GM23338 (cell line): Measurements from ENCODE around the gene FIBP. TPM values are rescaled to one million over a fixed set of nuclear protein-coding genes. Genes with fewer than 3 reads are reported as not detected.
A peak's percentile ranks its signal among the peaks of the same experiment; 100 is the strongest.

Experiments
- ATAC-seq: fragments of 200-7000 bp; cut with Tn5 transposase; 3 replicates; pipeline ENCODE4 v1.9.1; 2020
- DNase-seq: peaks from one replicate; pipeline ENCODE4 v3.0.0-alpha.2; 2015; ENCODE audit warnings: low spot score
- H2AFZ ChIP-seq: fragments of 200-600 bp; sonication (generic); 2 replicates; pipeline ENCODE4 v1.8.0; 2016; ENCODE audit warnings: antibody characterized with exemption, mild to moderate bottlenecking, moderate library complexity
- H3F3A ChIP-seq: fragments of 200-600 bp; sonication (generic); replicated peaks from 2 replicates; pipeline ENCODE4 v1.8.0; 2017; ENCODE audit warnings: antibody characterized with exemption, mixed run types, low read depth
- H3K27ac ChIP-seq: fragments of 200-600 bp; sonication (generic); 2 replicates; pipeline ENCODE4 v1.6.1; 2016; ENCODE audit warnings: low read depth
- H3K27me3 ChIP-seq: fragments of 200-600 bp; sonication (generic); 2 replicates; pipeline ENCODE4 v1.8.0; 2016; ENCODE audit warnings: mild to moderate bottlenecking, mixed run types, moderate library complexity; ENCODE audit not compliant: insufficient read depth
- H3K36me3 ChIP-seq: fragments of 200-600 bp; sonication (generic); 2 replicates; pipeline ENCODE4 v1.8.0; 2016; ENCODE audit warnings: mild to moderate bottlenecking; ENCODE audit not compliant: insufficient read depth
- H3K4me1 ChIP-seq: fragments of 200-600 bp; sonication (generic); 2 replicates; pipeline ENCODE4 v1.8.0; 2016; ENCODE audit warnings: mild to moderate bottlenecking, moderate library complexity; ENCODE audit not compliant: insufficient read depth
- H3K4me2 ChIP-seq: fragments of 200-600 bp; sonication (generic); 2 replicates; pipeline ENCODE4 v1.7.1; 2017; ENCODE audit warnings: mixed run types
- H3K4me3 ChIP-seq: fragments of 200-600 bp; sonication (generic); 2 replicates; pipeline ENCODE4 v1.6.1; 2016; ENCODE audit warnings: mixed run types
- H3K79me2 ChIP-seq: fragments of 200-600 bp; sonication (generic); replicated peaks from 2 replicates; pipeline ENCODE4 v1.8.0; 2017; ENCODE audit warnings: mild to moderate bottlenecking; ENCODE audit not compliant: insufficient read depth
- H3K9me2 ChIP-seq: fragments of 200-600 bp; sonication (generic); 2 replicates; pipeline ENCODE4 v1.8.0; 2017; ENCODE audit not compliant: insufficient read depth
- H4K20me1 ChIP-seq: fragments of 200-600 bp; sonication (generic); replicated peaks from 2 replicates; pipeline ENCODE4 v1.8.0; 2017; ENCODE audit warnings: mild to moderate bottlenecking; ENCODE audit not compliant: insufficient read depth
- H3K27ac Mint-ChIP-seq: 2 replicates; pipeline ENCODE4 v1.8.0; 2020; ENCODE audit warnings: inconsistent platforms, mild to moderate bottlenecking, moderate library complexity, mixed read lengths
- H3K27me3 Mint-ChIP-seq: 3 replicates; pipeline ENCODE4 v1.8.0; 2022; ENCODE audit warnings: low read depth, mild to moderate bottlenecking, moderate library complexity, mixed read lengths, inconsistent platforms; ENCODE audit not compliant: insufficient read depth, poor library complexity
- H3K36me3 Mint-ChIP-seq: 3 replicates; pipeline ENCODE4 v1.8.0; 2021; ENCODE audit warnings: low read depth, mild to moderate bottlenecking, inconsistent platforms, moderate library complexity, mixed read lengths
- H3K4me1 Mint-ChIP-seq: 3 replicates; pipeline ENCODE4 v1.8.0; 2020; ENCODE audit warnings: mild to moderate bottlenecking, inconsistent platforms, mixed read lengths
- H3K4me3 Mint-ChIP-seq: 3 replicates; pipeline ENCODE4 v1.8.0; 2021; ENCODE audit warnings: moderate library complexity, mild to moderate bottlenecking, inconsistent platforms, mixed read lengths
- H3K9me3 Mint-ChIP-seq: 3 replicates; pipeline ENCODE4 v1.8.0; 2020; ENCODE audit warnings: moderate library complexity, mild to moderate bottlenecking, inconsistent platforms, mixed read lengths
- CREB1 ChIP-seq: fragments of 250-450 bp; sonication (Bioruptor Pico); IDR thresholded peaks from 2 replicates; pipeline ENCODE4 v1.5.0; 2020; ENCODE audit warnings: low read depth, mild to moderate bottlenecking, moderate library complexity
- EZH2 ChIP-seq: fragments of 200-600 bp; sonication (generic); IDR thresholded peaks from one replicate; pipeline ENCODE4 v1.8.0; 2017; ENCODE audit warnings: antibody characterized with exemption, mild to moderate bottlenecking, low read depth; ENCODE audit not compliant: unreplicated experiment
- EZH2phosphoT487 ChIP-seq: fragments of 200-600 bp; sonication (generic); IDR thresholded peaks from one replicate; pipeline ENCODE4 v1.8.1; 2018; ENCODE audit warnings: antibody characterized with exemption; ENCODE audit not compliant: unreplicated experiment
- JUNB ChIP-seq: IDR thresholded peaks from one replicate; pipeline ENCODE4 v1.6.1; 2016; ENCODE audit warnings: antibody characterized with exemption; ENCODE audit not compliant: unreplicated experiment
- NANOG ChIP-seq: IDR thresholded peaks from 2 replicates; pipeline ENCODE4 v1.6.1; 2016; ENCODE audit warnings: antibody characterized with exemption, borderline replicate concordance
- POLR2AphosphoS5 ChIP-seq: IDR thresholded peaks from 2 replicates; pipeline ENCODE4 v1.6.1; 2016; ENCODE audit warnings: antibody characterized with exemption, low read depth
- STAT1 ChIP-seq: IDR thresholded peaks from one replicate; pipeline ENCODE4 v1.6.1; 2016; ENCODE audit warnings: antibody characterized with exemption; ENCODE audit not compliant: unreplicated experiment
- ZNF114 ChIP-seq: fragments of 250-450 bp; sonication (Bioruptor Pico); IDR thresholded peaks from 2 replicates; pipeline ENCODE4 v1.5.0; 2020; ENCODE audit warnings: mild to moderate bottlenecking, moderate library complexity
- ZNF331 ChIP-seq: fragments of 250-450 bp; sonication (Bioruptor Pico); IDR thresholded peaks from 2 replicates; pipeline ENCODE4 v1.5.0; 2020; ENCODE audit warnings: low read depth, mild to moderate bottlenecking, moderate library complexity
- polyA plus RNA-seq: library from polyadenylated mRNA; unstranded; fragments of >200 nt; fragmentation: Nextera tagmentation; extraction: Ambion mirVana; gene quantifications from 2 replicates; pipeline ENCODE4 v1.2.1, GENCODE V29; 2016
- total RNA-seq: library from RNA; depleted of rRNA; stranded (reverse); fragments of >200 nt; shearing (Covaris generic); gene quantifications from 2 replicates; pipeline ENCODE4 v1.2.3, GENCODE V29; 2014
- TF ChIP-seq, protein P1 (sequence below), 2 experiments: fragments of 200-600 bp in 1 of 2; sonication (generic) in 1 of 2; conservative IDR thresholded peaks; 2 replicates each; pipeline versions ENCODE4 v1.5.1 to v1.6.1; 2016 to 2017; ENCODE audit warnings: antibody characterized with exemption in 2 of 2, low read depth in 2 of 2, mild to moderate bottlenecking in 2 of 2, moderate library complexity in 1 of 2
- TF ChIP-seq, protein P2 (sequence below): IDR thresholded peaks from 2 replicates; pipeline ENCODE4 v1.6.1; 2016; ENCODE audit warnings: antibody characterized with exemption
- TF ChIP-seq, protein P3 (sequence below): IDR thresholded peaks from one replicate; pipeline ENCODE4 v1.6.1; 2018; ENCODE audit warnings: antibody characterized with exemption; ENCODE audit not compliant: unreplicated experiment
- TF ChIP-seq, protein P4 (sequence below): fragments of 250-450 bp; sonication (Bioruptor Pico); IDR thresholded peaks from 2 replicates; pipeline ENCODE4 v1.5.0; 2020; ENCODE audit warnings: mild to moderate bottlenecking, moderate library complexity

FIBP gene
- total and polyA plus RNA-seq, 2 experiments from 2014 or later, result 79.0 to 102 TPM

DNA sequence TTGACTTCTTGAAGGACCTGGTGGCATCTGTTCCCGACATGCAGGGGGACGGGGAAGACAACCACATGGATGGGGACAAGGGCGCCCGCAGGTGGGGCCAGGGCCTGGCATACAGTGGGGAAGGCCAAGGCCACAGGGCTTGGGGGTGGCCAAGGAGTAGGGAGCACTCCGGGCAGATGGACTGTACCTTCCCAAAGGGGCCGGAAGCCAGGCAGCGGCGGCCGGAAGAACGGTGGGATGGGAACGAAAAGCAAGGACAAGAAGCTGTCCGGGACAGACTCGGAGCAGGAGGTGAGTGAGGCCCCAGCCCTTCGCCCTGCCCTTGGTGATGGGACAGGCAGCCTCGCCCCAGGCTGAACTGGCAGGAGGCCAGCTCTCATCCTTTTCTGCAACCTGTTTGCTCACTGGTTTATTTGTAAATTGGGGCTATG lies 32.1 kb upstream of the FIBP start:
- Histone ChIP-seq H3F3A (0 out of 2 replicates have a peak, but pooled peaks cover 4% of the 10 kb centered on the region), H3K4me3 (peak overlapping the region; percentile 87), H2AFZ (no peak overlapping the region), H3K4me2 (peak overlapping the region; percentile 95), H4K20me1 (no peaks in the 10 kb centered on the region), H3K27ac (no peak overlapping the region), H3K79me2 (peaks cover 7% of the 10 kb centered on the region), H3K36me3 (no peaks in the 10 kb centered on the region; the same call in 1 of the 2 replicates), H3K27me3 (no peaks in the 10 kb centered on the region), H3K9me2 (no peaks in the 10 kb centered on the region), H3K4me1 (peaks cover 5% of the 10 kb centered on the region; the same call in 1 of the 2 replicates)
- no peak for TF ChIP-seq STAT1
- TF ChIP-seq, protein P1, sequence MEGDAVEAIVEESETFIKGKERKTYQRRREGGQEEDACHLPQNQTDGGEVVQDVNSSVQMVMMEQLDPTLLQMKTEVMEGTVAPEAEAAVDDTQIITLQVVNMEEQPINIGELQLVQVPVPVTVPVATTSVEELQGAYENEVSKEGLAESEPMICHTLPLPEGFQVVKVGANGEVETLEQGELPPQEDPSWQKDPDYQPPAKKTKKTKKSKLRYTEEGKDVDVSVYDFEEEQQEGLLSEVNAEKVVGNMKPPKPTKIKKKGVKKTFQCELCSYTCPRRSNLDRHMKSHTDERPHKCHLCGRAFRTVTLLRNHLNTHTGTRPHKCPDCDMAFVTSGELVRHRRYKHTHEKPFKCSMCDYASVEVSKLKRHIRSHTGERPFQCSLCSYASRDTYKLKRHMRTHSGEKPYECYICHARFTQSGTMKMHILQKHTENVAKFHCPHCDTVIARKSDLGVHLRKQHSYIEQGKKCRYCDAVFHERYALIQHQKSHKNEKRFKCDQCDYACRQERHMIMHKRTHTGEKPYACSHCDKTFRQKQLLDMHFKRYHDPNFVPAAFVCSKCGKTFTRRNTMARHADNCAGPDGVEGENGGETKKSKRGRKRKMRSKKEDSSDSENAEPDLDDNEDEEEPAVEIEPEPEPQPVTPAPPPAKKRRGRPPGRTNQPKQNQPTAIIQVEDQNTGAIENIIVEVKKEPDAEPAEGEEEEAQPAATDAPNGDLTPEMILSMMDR (conservative IDR thresholded peaks at IDR 0.05; ENCODE audit: low read depth in 2 of 2), result no peak
- no peak for TF ChIP-seq NANOG
- TF ChIP-seq, protein P2, sequence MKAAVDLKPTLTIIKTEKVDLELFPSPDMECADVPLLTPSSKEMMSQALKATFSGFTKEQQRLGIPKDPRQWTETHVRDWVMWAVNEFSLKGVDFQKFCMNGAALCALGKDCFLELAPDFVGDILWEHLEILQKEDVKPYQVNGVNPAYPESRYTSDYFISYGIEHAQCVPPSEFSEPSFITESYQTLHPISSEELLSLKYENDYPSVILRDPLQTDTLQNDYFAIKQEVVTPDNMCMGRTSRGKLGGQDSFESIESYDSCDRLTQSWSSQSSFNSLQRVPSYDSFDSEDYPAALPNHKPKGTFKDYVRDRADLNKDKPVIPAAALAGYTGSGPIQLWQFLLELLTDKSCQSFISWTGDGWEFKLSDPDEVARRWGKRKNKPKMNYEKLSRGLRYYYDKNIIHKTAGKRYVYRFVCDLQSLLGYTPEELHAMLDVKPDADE, result no peak
- TF ChIP-seq CREB1 (CRISPR knock-in tag), result no peak
- no peak for TF ChIP-seq EZH2phosphoT487
- TF ChIP-seq, protein P3, sequence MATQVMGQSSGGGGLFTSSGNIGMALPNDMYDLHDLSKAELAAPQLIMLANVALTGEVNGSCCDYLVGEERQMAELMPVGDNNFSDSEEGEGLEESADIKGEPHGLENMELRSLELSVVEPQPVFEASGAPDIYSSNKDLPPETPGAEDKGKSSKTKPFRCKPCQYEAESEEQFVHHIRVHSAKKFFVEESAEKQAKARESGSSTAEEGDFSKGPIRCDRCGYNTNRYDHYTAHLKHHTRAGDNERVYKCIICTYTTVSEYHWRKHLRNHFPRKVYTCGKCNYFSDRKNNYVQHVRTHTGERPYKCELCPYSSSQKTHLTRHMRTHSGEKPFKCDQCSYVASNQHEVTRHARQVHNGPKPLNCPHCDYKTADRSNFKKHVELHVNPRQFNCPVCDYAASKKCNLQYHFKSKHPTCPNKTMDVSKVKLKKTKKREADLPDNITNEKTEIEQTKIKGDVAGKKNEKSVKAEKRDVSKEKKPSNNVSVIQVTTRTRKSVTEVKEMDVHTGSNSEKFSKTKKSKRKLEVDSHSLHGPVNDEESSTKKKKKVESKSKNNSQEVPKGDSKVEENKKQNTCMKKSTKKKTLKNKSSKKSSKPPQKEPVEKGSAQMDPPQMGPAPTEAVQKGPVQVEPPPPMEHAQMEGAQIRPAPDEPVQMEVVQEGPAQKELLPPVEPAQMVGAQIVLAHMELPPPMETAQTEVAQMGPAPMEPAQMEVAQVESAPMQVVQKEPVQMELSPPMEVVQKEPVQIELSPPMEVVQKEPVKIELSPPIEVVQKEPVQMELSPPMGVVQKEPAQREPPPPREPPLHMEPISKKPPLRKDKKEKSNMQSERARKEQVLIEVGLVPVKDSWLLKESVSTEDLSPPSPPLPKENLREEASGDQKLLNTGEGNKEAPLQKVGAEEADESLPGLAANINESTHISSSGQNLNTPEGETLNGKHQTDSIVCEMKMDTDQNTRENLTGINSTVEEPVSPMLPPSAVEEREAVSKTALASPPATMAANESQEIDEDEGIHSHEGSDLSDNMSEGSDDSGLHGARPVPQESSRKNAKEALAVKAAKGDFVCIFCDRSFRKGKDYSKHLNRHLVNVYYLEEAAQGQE, result no peak
- TF ChIP-seq POLR2AphosphoS5, result no peak
- no peak for TF ChIP-seq ZNF331 (CRISPR knock-in tag)
- TF ChIP-seq JUNB, result no peak
- TF ChIP-seq, protein P4, sequence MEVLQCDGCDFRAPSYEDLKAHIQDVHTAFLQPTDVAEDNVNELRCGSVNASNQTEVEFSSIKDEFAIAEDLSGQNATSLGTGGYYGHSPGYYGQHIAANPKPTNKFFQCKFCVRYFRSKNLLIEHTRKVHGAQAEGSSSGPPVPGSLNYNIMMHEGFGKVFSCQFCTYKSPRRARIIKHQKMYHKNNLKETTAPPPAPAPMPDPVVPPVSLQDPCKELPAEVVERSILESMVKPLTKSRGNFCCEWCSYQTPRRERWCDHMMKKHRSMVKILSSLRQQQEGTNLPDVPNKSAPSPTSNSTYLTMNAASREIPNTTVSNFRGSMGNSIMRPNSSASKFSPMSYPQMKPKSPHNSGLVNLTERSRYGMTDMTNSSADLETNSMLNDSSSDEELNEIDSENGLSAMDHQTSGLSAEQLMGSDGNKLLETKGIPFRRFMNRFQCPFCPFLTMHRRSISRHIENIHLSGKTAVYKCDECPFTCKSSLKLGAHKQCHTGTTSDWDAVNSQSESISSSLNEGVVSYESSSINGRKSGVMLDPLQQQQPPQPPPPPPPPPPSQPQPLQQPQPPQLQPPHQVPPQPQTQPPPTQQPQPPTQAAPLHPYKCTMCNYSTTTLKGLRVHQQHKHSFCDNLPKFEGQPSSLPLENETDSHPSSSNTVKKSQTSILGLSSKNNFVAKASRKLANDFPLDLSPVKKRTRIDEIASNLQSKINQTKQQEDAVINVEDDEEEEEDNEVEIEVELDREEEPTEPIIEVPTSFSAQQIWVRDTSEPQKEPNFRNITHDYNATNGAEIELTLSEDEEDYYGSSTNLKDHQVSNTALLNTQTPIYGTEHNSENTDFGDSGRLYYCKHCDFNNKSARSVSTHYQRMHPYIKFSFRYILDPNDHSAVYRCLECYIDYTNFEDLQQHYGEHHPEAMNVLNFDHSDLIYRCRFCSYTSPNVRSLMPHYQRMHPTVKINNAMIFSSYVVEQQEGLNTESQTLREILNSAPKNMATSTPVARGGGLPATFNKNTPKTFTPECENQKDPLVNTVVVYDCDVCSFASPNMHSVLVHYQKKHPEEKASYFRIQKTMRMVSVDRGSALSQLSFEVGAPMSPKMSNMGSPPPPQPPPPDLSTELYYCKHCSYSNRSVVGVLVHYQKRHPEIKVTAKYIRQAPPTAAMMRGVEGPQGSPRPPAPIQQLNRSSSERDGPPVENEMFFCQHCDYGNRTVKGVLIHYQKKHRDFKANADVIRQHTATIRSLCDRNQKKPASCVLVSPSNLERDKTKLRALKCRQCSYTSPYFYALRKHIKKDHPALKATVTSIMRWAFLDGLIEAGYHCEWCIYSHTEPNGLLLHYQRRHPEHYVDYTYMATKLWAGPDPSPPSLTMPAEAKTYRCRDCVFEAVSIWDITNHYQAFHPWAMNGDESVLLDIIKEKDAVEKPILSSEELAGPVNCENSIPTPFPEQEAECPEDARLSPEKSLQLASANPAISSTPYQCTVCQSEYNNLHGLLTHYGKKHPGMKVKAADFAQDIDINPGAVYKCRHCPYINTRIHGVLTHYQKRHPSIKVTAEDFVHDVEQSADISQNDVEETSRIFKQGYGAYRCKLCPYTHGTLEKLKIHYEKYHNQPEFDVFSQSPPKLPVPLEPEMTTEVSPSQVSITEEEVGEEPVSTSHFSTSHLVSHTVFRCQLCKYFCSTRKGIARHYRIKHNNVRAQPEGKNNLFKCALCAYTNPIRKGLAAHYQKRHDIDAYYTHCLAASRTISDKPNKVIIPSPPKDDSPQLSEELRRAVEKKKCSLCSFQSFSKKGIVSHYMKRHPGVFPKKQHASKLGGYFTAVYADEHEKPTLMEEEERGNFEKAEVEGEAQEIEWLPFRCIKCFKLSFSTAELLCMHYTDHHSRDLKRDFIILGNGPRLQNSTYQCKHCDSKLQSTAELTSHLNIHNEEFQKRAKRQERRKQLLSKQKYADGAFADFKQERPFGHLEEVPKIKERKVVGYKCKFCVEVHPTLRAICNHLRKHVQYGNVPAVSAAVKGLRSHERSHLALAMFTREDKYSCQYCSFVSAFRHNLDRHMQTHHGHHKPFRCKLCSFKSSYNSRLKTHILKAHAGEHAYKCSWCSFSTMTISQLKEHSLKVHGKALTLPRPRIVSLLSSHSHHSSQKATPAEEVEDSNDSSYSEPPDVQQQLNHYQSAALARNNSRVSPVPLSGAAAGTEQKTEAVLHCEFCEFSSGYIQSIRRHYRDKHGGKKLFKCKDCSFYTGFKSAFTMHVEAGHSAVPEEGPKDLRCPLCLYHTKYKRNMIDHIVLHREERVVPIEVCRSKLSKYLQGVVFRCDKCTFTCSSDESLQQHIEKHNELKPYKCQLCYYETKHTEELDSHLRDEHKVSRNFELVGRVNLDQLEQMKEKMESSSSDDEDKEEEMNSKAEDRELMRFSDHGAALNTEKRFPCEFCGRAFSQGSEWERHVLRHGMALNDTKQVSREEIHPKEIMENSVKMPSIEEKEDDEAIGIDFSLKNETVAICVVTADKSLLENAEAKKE (CRISPR knock-in tag), result no peak
- no peak for TF ChIP-seq EZH2
- TF ChIP-seq ZNF114, result no peak
- peaks cover 21% of the 10 kb centered on the region for H3K36me3 Mint-ChIP-seq
- DNase-seq (no peak), ATAC-seq (no peak)
- peaks cover 15% of the 10 kb centered on the region for H3K27me3 Mint-ChIP-seq
- peaks cover under 1% of the 10 kb centered on the region; the same call in 2 of the 3 replicates for H3K4me1 Mint-ChIP-seq
- H3K9me3 Mint-ChIP-seq, result no peaks in the 10 kb centered on the region
- no peak overlapping the region for H3K27ac Mint-ChIP-seq
- peak overlapping the region; percentile 87 for H3K4me3 Mint-ChIP-seq
